A549 (cell line): ENCODE measurements around the gene SLC4A3.

Experiments used
- HOXB5 ChIP-seq: fragments of 250-450 bp; sonication (Bioruptor Pico); IDR thresholded peaks from 2 replicates; pipeline ENCODE4 v1.5.0; 2020; ENCODE audit warnings: mild to moderate bottlenecking, moderate library complexity
- MAFK ChIP-seq: fragments of 450-650 bp; IDR thresholded peaks from 2 replicates; pipeline ENCODE4 v1.6.1; 2014; ENCODE audit not compliant: partially characterized antibody

DNA sequence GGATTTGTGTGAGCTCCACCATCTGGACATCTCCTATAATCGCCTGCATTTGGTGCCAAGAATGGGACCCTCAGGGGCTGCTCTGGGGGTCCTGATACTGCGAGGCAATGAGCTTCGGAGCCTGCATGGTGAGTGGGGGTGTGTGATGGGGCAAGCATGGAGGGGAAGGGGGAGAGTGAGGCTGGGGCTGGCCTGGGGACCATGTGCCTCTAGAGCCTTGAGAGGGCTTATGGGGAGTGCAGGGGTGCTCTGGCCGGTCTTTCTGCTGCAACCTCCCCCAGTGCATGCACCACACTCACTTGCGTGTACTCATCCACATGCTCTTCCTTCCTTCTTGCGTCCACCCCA is 21.8 kb upstream of the SLC4A3 start:
- TF ChIP-seq HOXB5 (CRISPR knock-in tag), result no peak
- no peak for TF ChIP-seq MAFK
